Amniotic epithelial cell (primary cell): ENCODE data around the gene B4GAT1.

ENCODE experiments used
- DNase-seq: peaks from one replicate; pipeline ENCODE4 v3.0.0-alpha.2; 2010; ENCODE audit warnings: low read depth

B4GAT1 gene

DNA sequence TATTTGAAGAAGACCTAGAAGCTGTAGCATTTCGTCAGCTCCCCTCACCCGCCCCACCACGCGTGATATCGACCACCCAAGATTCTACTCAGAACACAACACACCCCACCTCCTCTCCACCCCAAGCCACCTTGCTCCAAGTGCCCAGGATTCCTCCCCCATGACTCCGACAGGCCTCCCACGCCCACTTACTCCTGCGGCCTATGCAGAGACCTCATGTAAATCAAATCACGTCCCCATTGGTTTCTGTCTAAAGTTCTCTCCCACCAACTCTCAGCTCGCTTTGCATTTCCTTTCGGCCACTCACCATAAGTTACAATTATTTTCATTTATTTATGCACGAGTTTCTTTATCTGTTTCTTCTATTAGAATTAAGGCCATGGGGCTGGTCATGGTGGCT lies 44.8 kb downstream of the B4GAT1 start:
- DNase-seq: no peak

DNA sequence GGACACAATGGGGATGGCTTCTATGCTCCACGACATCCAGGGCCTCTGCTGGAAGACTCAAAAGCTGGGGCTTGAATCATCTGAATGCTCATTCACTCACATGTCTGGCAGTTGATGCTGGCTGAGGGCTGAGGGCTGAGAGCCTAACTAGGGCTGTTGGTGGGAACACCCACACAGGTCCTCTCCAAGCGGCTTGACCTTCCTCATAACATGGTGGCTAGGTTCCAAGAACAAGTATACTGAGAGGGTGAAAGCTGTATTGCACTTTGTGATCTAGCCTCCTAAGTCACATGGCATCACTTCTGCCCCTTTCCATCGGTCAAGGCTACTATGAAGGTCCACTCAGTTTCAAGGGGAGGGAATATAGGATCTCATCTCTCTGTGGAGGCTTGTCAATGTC lies 48.2 kb downstream of the B4GAT1 start:
- DNase-seq: no peak

DNA sequence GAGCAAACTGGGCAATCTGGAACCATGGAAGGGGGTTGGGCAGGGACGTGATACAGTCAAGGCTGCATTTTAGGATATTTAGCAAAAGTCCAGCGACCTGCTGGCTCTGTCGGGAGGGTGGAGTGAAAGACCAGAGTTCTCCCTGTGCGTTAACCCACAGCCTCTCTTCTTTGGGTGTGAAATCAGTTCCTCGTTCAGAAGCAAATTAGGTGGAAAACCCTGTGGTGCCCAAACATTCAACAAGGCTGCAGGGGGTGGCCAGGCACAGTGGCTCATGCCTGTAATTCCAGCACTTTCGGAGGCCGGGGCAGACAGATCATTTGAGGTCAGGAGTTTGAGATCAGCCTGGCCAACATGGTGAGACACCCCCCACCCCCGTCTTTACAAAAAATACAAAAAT lies 49.8 kb downstream of the B4GAT1 start:
- no peak for DNase-seq
